Subcutaneous adipose tissue (tissue), 4 donors: ENCODE measurements around the gene VEPH1. TPM values are rescaled to one million over a fixed set of nuclear protein-coding genes. Genes with fewer than 3 reads are reported as not detected.

Source experiments
- total RNA-seq, 4 donors: library from RNA; depleted of rRNA; stranded (reverse); fragments of >200 nt; gene quantifications; one replicate each; pipeline ENCODE4 v1.1.0, GENCODE V29; 2016
- TF ChIP-seq, protein P1 (sequence below): fragments of 450-650 bp; IDR thresholded peaks from one replicate; pipeline ENCODE4 v1.5.1; 2016; ENCODE audit warnings: low read depth, mild to moderate bottlenecking, control low read depth, antibody characterized with exemption, moderate library complexity

Gene VEPH1
- total RNA-seq, 4 donors from 2014 or later, result 0.44 to 11.9 (median 3.1) TPM

DNA sequence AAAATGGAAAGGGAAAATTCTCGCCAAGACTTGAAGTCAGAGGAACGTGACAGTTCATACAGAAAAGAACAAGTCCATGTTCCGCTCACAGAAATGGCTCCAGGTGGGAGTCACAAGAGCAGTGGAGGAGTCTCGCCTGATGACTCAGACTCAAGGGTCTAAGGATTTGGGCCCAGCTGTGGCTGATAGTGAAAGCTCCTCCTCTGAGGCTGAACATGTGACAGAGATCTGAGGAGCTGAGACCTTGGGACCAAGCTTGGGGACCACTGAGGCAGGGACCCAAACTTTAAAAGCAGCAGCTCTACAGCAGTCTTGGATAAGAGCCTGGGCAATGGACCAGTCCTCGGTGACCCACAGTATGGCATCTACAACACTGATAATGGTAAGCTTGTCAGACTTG lies 9.3 kb upstream of the VEPH1 start:
- TF ChIP-seq, protein P1, sequence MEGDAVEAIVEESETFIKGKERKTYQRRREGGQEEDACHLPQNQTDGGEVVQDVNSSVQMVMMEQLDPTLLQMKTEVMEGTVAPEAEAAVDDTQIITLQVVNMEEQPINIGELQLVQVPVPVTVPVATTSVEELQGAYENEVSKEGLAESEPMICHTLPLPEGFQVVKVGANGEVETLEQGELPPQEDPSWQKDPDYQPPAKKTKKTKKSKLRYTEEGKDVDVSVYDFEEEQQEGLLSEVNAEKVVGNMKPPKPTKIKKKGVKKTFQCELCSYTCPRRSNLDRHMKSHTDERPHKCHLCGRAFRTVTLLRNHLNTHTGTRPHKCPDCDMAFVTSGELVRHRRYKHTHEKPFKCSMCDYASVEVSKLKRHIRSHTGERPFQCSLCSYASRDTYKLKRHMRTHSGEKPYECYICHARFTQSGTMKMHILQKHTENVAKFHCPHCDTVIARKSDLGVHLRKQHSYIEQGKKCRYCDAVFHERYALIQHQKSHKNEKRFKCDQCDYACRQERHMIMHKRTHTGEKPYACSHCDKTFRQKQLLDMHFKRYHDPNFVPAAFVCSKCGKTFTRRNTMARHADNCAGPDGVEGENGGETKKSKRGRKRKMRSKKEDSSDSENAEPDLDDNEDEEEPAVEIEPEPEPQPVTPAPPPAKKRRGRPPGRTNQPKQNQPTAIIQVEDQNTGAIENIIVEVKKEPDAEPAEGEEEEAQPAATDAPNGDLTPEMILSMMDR, result no peak

DNA sequence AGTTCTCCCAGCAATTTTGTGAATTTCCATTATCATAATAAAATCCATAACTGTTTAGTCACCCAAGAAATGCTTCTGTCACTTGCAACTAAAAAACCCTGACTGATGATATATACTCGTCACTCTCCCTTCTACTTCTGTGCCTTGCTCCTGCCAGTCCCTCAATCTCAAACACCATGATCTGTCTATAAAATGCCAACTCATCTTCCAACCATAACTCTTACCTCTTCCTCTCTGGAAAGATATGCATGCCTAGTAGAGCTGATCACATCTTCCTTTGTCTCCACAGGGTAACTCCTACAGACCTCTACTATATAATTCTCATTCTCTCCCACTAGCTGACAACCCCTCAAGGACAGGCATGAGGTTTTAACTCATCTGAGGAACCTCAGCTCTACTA lies 5.2 kb upstream of the VEPH1 start:
- TF ChIP-seq, protein P1, result no peak

DNA sequence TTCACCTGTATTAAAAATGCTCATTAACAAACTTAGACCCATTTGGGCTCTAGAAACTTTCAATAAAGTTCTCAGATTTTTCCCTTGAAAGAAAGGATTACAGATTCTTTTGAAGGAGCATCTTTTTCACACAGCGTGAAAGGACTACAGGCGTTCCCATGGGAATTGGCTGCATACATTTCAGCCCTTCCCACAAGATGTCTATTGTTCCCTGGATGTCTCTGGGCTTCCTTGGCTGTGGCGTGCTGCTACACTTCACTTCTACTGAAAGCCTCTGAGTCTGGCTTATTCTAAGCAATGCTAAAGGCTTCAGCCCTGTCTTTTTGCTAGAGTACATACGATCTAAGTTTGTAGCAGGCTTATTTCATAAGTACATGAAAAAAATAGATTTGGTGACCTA lies 1.4 kb downstream of the VEPH1 start:
- TF ChIP-seq, protein P1, result no peak

DNA sequence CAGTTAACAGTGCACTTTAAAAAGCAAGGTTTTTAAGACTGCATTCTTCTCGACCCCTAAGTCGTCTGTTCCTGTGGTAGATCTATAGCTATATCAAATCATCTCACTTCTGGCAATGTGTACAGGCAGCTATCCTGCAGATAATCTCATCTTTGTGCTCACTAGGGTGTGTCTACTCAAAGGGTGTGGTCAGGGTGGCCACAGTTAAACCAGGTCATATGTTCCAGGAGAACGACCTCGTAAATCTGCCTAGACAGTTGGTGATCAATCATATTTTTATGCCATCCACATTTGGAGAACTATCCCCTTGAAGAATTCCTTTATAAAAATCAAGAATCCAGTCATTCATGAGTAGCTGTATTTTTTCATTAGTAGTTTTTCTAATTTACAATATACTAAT lies 3.0 kb downstream of the VEPH1 start:
- TF ChIP-seq, protein P1, result no peak

DNA sequence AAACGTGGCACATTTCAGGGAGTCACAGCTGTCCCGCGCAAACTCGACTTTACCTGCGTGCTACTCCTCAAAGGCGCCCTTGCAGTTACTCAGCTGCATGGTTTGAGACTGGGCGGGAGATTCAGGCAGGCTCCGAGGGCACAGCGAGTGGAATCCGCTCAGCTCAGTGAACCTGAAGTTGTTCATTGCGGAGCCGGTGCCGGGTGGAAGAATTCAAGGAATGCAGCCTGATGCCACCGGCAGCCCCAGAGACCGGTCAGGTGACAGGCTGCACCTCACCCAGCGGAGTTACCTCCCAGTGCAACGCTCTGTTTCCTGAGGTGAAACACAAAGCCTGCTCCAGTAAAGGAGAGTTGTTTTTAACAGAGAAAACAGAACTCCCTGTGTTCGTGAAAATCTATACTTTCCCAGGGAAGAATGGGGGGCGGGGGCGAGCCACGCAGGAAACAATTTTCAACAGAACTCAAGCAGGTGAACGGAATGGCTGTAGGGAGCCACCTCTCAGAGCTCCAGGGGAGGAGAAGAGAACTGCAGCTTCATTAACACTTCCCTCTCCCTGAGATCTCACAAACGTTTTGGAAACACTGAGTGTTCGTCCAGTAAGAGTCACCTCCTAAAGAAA lies 3.8 kb downstream of the VEPH1 start:
- TF ChIP-seq, protein P1, result no peak

DNA sequence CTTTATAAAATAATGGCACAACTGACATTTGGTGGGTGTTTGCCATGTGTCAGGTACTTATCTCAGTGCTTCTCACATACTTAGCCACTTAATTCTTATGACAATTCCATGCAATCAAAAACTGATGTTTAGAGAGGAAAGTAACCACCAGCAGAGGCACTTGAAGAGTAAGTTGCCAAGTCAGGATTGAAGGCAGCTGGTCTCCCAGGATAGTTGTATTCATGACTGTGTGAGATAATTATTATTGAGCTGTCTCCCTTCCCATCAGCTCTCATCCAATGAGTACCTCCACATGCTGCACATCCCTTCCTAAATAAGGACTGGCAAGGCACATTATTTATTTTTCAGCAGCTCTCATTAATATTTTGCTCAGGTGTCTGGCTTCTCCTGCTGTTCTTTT lies 4.8 kb downstream of the VEPH1 start:
- TF ChIP-seq, protein P1, result no peak

DNA sequence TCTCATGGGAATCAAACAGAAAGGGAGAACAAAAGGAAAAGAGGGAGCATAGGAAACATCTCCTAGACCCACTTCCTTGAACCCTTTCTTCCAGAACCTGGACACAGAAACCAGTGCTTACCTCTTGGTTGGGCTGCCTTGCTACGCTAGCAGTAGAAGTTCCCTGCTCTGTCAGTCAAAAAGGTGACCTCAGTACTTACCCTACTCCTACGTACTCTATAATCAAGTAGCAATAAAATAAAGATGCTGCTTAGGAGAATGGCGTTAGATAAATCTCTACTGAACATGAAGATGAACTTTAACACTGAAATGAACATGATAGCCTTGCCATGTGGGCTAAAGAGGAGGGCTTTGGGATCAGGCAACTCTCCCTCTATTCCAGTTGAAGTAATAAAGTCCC lies 7.4 kb downstream of the VEPH1 start:
- TF ChIP-seq, protein P1, result no peak
